ENCODE data around the gene NEU1. TPM values are rescaled to one million over a fixed set of nuclear protein-coding genes. Genes with fewer than 3 reads are reported as not detected.
A peak's percentile ranks its signal among the peaks of the same experiment; 100 is the strongest.
"Not testable (repeated sequence)": the region's sequence is repeated elsewhere in the genome, so short reads cannot be mapped to it uniquely, and the experiment has no call there.

NEU1 gene
- total RNA-seq, 1 experiment from 2014 or later = 133 TPM

DNA sequence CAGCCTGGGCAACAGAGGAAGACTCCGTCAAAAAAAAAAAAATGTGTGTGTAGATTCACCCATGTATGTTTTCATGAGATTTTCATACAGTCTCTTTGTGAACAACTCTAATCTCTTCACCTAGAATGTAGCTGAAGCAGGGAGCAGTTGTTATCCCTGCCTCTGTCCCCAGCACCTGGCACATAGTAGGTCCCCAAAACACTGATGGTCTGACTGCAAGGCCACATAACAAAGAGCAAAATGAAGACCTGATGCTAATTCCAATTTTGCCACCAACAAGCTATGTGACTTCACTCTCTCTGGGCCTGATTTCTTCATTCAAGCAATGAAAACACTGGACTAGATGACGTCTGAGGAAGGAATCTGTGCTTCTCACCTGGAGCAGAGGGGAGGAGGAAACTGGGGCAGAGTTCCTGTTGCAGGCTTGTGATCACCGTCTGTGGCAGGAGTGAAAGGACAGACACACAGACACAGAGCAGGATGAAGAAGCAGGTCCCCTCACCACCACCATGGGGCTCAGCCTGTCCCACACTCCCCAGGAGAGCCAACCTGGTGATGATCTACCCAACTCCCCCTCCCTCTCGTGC, 11.6 kb upstream of the NEU1 start:
- Mint-ChIP-seq H3K27ac (ENCODE audit: unreplicated experiment) (peak overlapping the region; percentile 20), H3K27me3 (ENCODE audit: unreplicated experiment) (no peaks in the 10 kb centered on the region), H3K4me1 (ENCODE audit: low read depth, unreplicated experiment) (peaks cover 31% of the 10 kb centered on the region), H3K9me3 (ENCODE audit: low read depth, unreplicated experiment) (no peaks in the 10 kb centered on the region), H3K36me3 (ENCODE audit: insufficient read depth, unreplicated experiment) (peaks cover 75% of the 10 kb centered on the region), H3K4me3 (ENCODE audit: low read depth, unreplicated experiment) (no peak overlapping the region)
- no TSS peak for BruUV-seq (replicated peaks)
- CTCF ChIA-PET = interaction anchor here (0.6 kb wide), 1 partner anchor 14 kb away, joined by 5 read pairs; no protein-coding TSS in a partner anchor
- intact Hi-C loops (cut with micrococcal nuclease; ENCODE audit: unreplicated experiment) = no loop called here
- no peak for DNase-seq
- TF ChIP-seq, protein P1, sequence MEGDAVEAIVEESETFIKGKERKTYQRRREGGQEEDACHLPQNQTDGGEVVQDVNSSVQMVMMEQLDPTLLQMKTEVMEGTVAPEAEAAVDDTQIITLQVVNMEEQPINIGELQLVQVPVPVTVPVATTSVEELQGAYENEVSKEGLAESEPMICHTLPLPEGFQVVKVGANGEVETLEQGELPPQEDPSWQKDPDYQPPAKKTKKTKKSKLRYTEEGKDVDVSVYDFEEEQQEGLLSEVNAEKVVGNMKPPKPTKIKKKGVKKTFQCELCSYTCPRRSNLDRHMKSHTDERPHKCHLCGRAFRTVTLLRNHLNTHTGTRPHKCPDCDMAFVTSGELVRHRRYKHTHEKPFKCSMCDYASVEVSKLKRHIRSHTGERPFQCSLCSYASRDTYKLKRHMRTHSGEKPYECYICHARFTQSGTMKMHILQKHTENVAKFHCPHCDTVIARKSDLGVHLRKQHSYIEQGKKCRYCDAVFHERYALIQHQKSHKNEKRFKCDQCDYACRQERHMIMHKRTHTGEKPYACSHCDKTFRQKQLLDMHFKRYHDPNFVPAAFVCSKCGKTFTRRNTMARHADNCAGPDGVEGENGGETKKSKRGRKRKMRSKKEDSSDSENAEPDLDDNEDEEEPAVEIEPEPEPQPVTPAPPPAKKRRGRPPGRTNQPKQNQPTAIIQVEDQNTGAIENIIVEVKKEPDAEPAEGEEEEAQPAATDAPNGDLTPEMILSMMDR (IDR thresholded peaks at IDR 0.05; ENCODE audit: unreplicated experiment) = no peak

DNA sequence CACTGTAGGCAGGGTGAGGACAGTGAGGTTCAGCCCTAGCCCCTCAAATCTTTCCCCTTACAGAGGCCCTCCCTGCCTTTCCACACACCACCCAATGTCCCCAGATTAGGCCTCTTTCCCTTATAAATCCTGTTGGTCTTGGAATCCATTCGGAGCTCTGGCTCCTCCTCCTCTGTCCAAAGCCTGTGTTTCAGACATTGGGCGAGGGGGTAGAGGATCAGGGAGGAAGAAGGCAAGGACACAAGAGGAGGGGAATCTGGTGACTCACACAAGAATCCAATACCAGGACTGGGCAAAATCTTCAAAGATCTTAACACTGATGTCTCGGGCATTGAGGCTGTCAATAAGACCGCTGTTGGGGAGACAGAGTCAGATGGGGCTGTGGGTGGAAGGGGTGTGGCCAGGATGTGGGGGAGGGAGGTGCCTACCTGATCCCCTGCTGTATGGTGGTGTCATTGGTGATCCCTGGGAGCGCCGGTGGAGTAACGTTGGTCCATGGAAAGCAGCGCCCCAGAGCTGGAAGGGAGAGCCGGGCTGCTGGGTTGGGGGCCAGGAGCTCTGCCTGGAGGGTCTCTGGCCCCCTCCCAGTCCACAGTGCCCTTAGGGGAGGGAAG, 8.5 kb upstream of the NEU1 start:
- H3K27me3 Mint-ChIP-seq (ENCODE audit: unreplicated experiment) = no peaks in the 10 kb centered on the region
- DNase-seq = no peak
- intact Hi-C loops (cut with micrococcal nuclease; ENCODE audit: unreplicated experiment) = no loop called here
- H3K4me1 Mint-ChIP-seq (ENCODE audit: low read depth, unreplicated experiment) = peaks cover 7% of the 10 kb centered on the region
- peaks cover 58% of the 10 kb centered on the region for H3K36me3 Mint-ChIP-seq (ENCODE audit: insufficient read depth, unreplicated experiment)
- no peak overlapping the region for H3K4me3 Mint-ChIP-seq (ENCODE audit: low read depth, unreplicated experiment)
- H3K9me3 Mint-ChIP-seq (ENCODE audit: low read depth, unreplicated experiment) = no peaks in the 10 kb centered on the region
- BruUV-seq (replicated peaks) = no TSS peak
- TF ChIP-seq, protein P1 (IDR thresholded peaks at IDR 0.05; ENCODE audit: unreplicated experiment) = no peak
- CTCF ChIA-PET = no interaction called here
- H3K27ac Mint-ChIP-seq (ENCODE audit: unreplicated experiment) = no peak overlapping the region

DNA sequence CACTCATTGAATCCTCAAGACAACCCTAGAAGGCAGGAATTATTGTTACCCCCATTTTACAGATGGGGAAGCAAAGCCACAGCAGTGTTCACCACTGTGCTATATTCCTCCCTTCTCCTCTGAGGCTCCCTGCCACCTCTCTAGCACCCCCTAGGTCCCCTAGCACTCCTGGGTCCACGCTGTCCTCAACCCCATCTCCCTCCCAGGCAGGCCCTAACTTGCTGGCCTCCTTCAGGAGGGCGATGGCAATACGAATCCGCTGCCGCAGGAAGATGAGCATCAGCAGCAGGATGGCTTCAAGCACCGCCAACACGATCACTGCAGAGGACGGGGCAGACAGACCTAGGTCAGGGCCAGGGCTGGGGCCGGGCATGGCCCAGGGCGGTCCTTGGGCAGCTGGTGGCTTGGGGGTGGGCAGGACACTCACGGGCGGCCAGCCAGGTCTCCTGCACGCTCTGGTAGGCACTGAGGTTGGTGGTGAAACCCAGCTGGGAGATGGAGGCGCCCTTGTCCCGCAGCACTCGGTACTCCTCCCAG, 7.8 kb upstream of the NEU1 start:
- BruUV-seq (replicated peaks) = no TSS peak
- no peak overlapping the region for H3K27ac Mint-ChIP-seq (ENCODE audit: unreplicated experiment)
- DNase-seq = no peak
- H3K27me3 Mint-ChIP-seq (ENCODE audit: unreplicated experiment) = no peaks in the 10 kb centered on the region
- intact Hi-C loops (cut with micrococcal nuclease; ENCODE audit: unreplicated experiment) = no loop called here
- no peak overlapping the region for H3K4me3 Mint-ChIP-seq (ENCODE audit: low read depth, unreplicated experiment)
- H3K9me3 Mint-ChIP-seq (ENCODE audit: low read depth, unreplicated experiment) = no peaks in the 10 kb centered on the region
- CTCF ChIA-PET = no interaction called here
- TF ChIP-seq, protein P1 (IDR thresholded peaks at IDR 0.05; ENCODE audit: unreplicated experiment) = no peak
- no peaks in the 10 kb centered on the region for H3K4me1 Mint-ChIP-seq (ENCODE audit: low read depth, unreplicated experiment)
- H3K36me3 Mint-ChIP-seq (ENCODE audit: insufficient read depth, unreplicated experiment) = peaks cover 58% of the 10 kb centered on the region

DNA sequence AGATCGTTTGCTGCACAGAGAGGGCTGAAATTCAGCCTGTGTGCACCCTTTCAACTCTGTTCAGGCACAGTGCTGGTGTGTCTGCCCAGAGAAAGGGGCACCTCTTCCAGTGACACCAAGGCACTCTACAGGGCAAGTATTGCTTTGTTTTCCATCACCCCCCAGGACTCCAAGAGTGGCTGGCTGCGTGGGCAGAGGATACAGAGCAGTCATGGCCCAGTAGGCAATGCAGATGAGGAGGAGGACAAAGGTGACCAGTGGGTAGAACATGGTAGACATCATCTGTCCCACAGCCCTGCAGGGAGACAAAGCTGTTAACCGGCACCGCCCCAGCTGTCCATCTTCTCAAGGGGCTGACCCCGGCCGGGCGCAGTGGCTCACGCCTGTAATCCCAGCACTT, 6.7 kb upstream of the NEU1 start:
- TF ChIP-seq, protein P1 (IDR thresholded peaks at IDR 0.05; ENCODE audit: unreplicated experiment) = no peak
- Mint-ChIP-seq H3K4me1 (ENCODE audit: low read depth, unreplicated experiment) (no peaks in the 10 kb centered on the region), H3K27ac (ENCODE audit: unreplicated experiment) (no peak overlapping the region), H3K36me3 (ENCODE audit: insufficient read depth, unreplicated experiment) (peaks cover 55% of the 10 kb centered on the region), H3K9me3 (ENCODE audit: low read depth, unreplicated experiment) (no peaks in the 10 kb centered on the region), H3K27me3 (ENCODE audit: unreplicated experiment) (no peaks in the 10 kb centered on the region), H3K4me3 (ENCODE audit: low read depth, unreplicated experiment) (no peak overlapping the region)
- intact Hi-C loops (cut with micrococcal nuclease; ENCODE audit: unreplicated experiment) = no loop called here
- CTCF ChIA-PET = interaction anchor here (0.6 kb wide), 1 partner anchor 39 kb away, joined by 4 read pairs; no protein-coding TSS in a partner anchor
- BruUV-seq (replicated peaks) = no TSS peak
- no peak for DNase-seq

DNA sequence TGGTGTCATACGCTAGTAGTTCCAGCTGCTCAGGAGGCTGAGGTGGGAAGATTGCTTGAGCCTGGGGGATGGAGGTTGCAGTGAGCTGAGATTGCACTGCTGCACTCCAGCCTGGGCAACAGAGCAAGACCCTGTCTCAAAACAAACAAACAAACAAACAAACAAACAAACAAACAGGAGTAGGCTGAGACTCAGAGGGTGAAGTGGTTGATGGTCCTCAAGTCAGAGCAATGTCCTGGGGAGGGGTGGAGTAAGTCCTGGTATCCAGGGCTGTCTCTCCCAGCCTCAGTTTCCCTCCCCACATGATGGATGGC, 6.0 kb upstream of the NEU1 start:
- H3K9me3 Mint-ChIP-seq (ENCODE audit: low read depth, unreplicated experiment) = not testable (repeated sequence)

More for the DNA sequence above, 6.0 kb upstream of the NEU1 start:
- CTCF ChIA-PET; BruUV-seq (replicated peaks); H3K27ac Mint-ChIP-seq (ENCODE audit: unreplicated experiment); H3K4me1 Mint-ChIP-seq (ENCODE audit: low read depth, unreplicated experiment); H3K27me3 Mint-ChIP-seq (ENCODE audit: unreplicated experiment); H3K4me3 Mint-ChIP-seq (ENCODE audit: low read depth, unreplicated experiment); DNase-seq; intact Hi-C loops (cut with micrococcal nuclease; ENCODE audit: unreplicated experiment): not testable (repeated sequence)
- peaks cover 55% of the 10 kb centered on the region for H3K36me3 Mint-ChIP-seq (ENCODE audit: insufficient read depth, unreplicated experiment)
